Mesendoderm (in vitro differentiated cells): ENCODE data around the gene CANT1.

Experiments
- DNase-seq: peaks from one replicate; pipeline ENCODE4 v3.0.0; 2013
- H2AK5ac ChIP-seq: 2 replicates; pipeline ENCODE4 v1.6.1; 2013; ENCODE audit warnings: low read length, inconsistent platforms
- H2BK120ac ChIP-seq: 2 replicates; pipeline ENCODE4 v1.6.1; 2013; ENCODE audit warnings: low read depth, mild to moderate bottlenecking, low read length, moderate library complexity, mixed read lengths
- H2BK15ac ChIP-seq: replicated peaks from 2 replicates; pipeline ENCODE4 v1.6.1; 2013; ENCODE audit warnings: low read depth, mild to moderate bottlenecking, moderate library complexity
- H2BK5ac ChIP-seq: 2 replicates; pipeline ENCODE4 v1.6.1; 2013; ENCODE audit warnings: low read length, inconsistent platforms
- H3K18ac ChIP-seq: 2 replicates; pipeline ENCODE4 v1.6.1; 2013; ENCODE audit warnings: mild to moderate bottlenecking, low read length, mixed read lengths
- H3K23ac ChIP-seq: one replicate; pipeline ENCODE4 v1.6.1; 2013; ENCODE audit warnings: low read length
- H3K27ac ChIP-seq: 2 replicates; pipeline ENCODE4 v1.5.1; 2013; ENCODE audit warnings: low read depth, mild to moderate bottlenecking, inconsistent platforms, low read length, moderate library complexity
- H3K27me3 ChIP-seq: 2 replicates; pipeline ENCODE4 v1.6.1; 2013; ENCODE audit warnings: low read length, control low read depth, mild to moderate bottlenecking, inconsistent platforms; ENCODE audit not compliant: insufficient read depth, poor library complexity
- H3K36me3 ChIP-seq: 2 replicates; pipeline ENCODE4 v1.6.1; 2013; ENCODE audit warnings: low read length, inconsistent platforms; ENCODE audit not compliant: control insufficient read depth, insufficient read depth
- H3K4ac ChIP-seq: one replicate; pipeline ENCODE4 v1.6.1; 2013; ENCODE audit warnings: low read depth, mild to moderate bottlenecking, low read length, moderate library complexity
- H3K4me1 ChIP-seq: 2 replicates; pipeline ENCODE4 v1.6.1; 2013; ENCODE audit warnings: low read depth, low read length, inconsistent platforms; ENCODE audit not compliant: control insufficient read depth
- H3K4me2 ChIP-seq: 2 replicates; pipeline ENCODE4 v1.6.1; 2013; ENCODE audit warnings: low read length
- H3K4me3 ChIP-seq: 2 replicates; pipeline ENCODE4 v1.5.1; 2013; ENCODE audit warnings: mild to moderate bottlenecking, low read length
- H3K56ac ChIP-seq: one replicate; pipeline ENCODE4 v1.6.1; 2013; ENCODE audit warnings: low read length
- H3K79me1 ChIP-seq: 2 replicates; pipeline ENCODE4 v1.6.1; 2013; ENCODE audit warnings: low read length, inconsistent platforms
- H3K79me2 ChIP-seq: 2 replicates; pipeline ENCODE4 v1.6.1; 2013; ENCODE audit warnings: mild to moderate bottlenecking, low read length; ENCODE audit not compliant: control insufficient read depth, insufficient read depth
- H3K9ac ChIP-seq: 2 replicates; pipeline ENCODE4 v1.6.1; 2013; ENCODE audit warnings: low read length, inconsistent platforms
- H4K5ac ChIP-seq: one replicate; pipeline ENCODE4 v1.6.1; 2013; ENCODE audit warnings: low read length
- H4K8ac ChIP-seq: one replicate; pipeline ENCODE4 v1.6.1; 2013; ENCODE audit warnings: low read depth, mild to moderate bottlenecking, control low read depth, low read length, moderate library complexity
- WGBS: extraction: QIAGEN DNeasy Blood & Tissue Kit; methylation state at CpG from one replicate; pipeline ENCODE4 v1.1.7; 2013; ENCODE audit warnings: low lambda C conversion rate, missing lambda C conversion rate; ENCODE audit not compliant: insufficient coverage; ENCODE audit errors: extremely low coverage; 5-methylcytosine and 5-hydroxymethylcytosine counted together

The CANT1 gene

GRCh38 chr17:79011451-79012147, 2.0 kb upstream of the CANT1 start:
- Histone ChIP-seq H3K4ac (no peak overlapping the region), H3K36me3 (no peaks in the 10 kb centered on the region), H3K79me2 (peaks cover 11% of the 10 kb centered on the region), H3K4me1 (peaks cover 7% of the 10 kb centered on the region), H3K4me3 (no peak overlapping the region), H2BK5ac (no peak overlapping the region), H2BK120ac (no peak overlapping the region), H3K79me1 (peaks cover 21% of the 10 kb centered on the region), H3K56ac (no peak overlapping the region), H3K27ac (no peak overlapping the region), H3K9ac (no peak overlapping the region), H3K27me3 (no peaks in the 10 kb centered on the region), H3K4me2 (no peak overlapping the region), H4K8ac (no peak overlapping the region), H3K23ac (no peak overlapping the region), H3K18ac (no peak overlapping the region), H4K5ac (no peak overlapping the region), H2AK5ac (no peak overlapping the region), H2BK15ac (no peak overlapping the region)
- peak; percentile 88 for DNase-seq
- no CpG with 5 or more reads among the region's 5 CpGs for WGBS

DNA sequence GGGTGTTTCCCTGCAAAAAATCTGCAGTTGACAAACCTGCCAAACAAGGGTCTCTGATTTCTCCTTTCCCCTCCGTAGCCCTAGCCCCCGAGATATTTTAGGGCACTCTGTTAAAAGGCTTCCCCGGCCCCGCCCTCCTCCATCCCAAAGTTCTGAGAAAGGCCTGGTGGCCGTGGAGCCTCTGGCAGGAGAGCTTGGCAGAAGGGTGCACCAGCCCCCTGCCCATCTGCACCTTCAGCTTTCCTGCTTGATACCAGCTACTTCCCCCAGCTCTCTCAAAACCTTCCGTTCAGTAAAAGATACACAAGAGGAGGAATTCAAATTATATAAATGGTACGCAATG, 711 bp upstream of the CANT1 start:
- Histone ChIP-seq H3K4me1 (peaks cover 7% of the 10 kb centered on the region), H3K56ac (peak overlapping the region; percentile 94), H3K18ac (no peak overlapping the region), H2BK5ac (no peak overlapping the region), H3K4me3 (no peak overlapping the region), H2BK120ac (no peak overlapping the region), H2BK15ac (no peak overlapping the region), H3K79me2 (peaks cover 14% of the 10 kb centered on the region), H3K4ac (peak overlapping the region; percentile 22), H3K79me1 (peaks cover 27% of the 10 kb centered on the region), H2AK5ac (no peak overlapping the region), H3K4me2 (no peak overlapping the region), H3K36me3 (no peaks in the 10 kb centered on the region), H3K23ac (no peak overlapping the region), H4K5ac (no peak overlapping the region), H3K27ac (no peak overlapping the region), H3K27me3 (no peaks in the 10 kb centered on the region), H3K9ac (peak overlapping the region; percentile 79), H4K8ac (peak overlapping the region; percentile 14)
- WGBS, result no CpG with 5 or more reads among the region's 7 CpGs
- no peak for DNase-seq

DNA sequence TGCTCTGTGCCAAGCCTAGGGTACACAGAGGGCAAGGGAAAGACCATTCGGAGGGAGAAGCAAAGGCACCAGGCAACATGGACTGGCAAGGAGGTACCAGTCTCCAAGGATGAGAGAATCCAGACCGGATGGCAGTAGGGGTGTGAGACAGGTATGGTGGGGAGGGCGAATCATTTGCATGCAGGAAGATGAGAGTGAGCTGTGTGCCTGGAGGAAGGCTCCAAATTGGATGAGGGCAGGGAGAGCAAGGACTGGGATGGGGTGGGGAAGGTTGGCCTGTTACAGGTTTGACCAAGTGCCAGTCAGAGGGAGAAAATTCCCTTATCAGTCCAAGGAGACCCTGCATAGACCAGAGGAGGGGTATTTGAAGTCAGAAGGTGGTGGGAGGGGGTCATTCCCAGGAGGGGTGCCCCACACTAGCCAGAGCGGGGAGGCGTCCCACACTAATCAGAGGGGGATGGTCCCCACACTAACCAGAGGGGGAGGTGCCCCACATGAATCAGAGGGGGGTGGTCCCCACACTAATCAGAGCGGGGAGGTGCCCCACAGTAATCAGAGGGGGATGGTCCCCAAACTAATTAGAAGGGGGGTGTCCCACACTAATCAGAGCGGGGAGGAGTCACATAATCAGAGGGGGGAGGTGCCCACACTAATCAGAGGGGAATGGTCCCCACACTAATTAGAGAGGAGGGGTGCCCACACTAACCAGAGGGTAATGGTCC, 737 bp downstream of the CANT1 start:
- no peak overlapping the region for H3K27ac ChIP-seq

DNA sequence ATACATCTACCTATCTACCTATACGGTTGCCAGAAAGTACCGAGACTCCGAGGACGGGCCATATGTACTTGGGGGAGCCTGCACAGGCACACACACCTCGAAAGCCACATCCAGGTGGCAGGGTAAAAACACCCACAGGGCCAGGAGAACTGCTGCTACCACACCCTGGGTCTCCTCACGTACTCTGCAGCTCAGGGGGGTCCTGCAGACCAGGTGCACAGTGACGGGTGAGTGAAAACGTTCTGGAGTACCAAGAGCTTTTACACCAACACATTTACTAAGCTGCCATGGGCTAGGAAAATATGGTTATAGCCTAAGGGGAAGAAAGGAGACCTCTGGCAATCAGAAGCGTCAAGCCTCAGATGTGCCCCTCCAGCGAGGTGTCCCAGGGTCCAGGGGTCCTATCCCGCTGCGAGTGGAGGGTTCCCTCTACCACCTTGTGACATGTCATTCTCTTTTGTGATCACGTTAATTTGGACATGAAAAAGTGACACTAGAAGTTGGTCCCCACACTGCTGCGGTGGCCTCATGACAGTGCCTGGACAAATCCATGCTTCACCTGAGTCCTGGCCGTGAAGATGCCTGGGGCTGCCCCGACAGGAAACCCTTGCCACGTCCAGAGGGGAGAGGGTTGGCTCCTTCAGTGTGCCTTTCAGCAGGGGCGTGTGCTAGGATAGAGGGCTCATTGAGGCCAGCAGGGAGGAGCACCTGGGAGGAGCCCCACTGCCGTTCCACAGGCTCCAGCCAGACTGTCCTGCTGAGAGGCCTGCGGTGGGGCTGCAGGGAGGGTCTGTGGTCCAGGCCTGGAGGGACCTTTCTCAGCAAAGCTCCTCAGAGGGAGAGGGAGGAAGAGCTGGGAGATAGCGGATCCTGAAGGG, 1.8 kb downstream of the CANT1 start:
- Histone ChIP-seq H3K36me3 (no peaks in the 10 kb centered on the region), H3K18ac (no peak overlapping the region), H3K23ac (no peak overlapping the region), H3K79me2 (peaks cover 14% of the 10 kb centered on the region), H4K8ac (no peak overlapping the region), H3K27ac (no peak overlapping the region), H2BK15ac (no peak overlapping the region), H3K56ac (no peak overlapping the region), H3K4me2 (no peak overlapping the region), H2BK5ac (no peak overlapping the region), H3K9ac (no peak overlapping the region), H3K79me1 (peaks cover 29% of the 10 kb centered on the region), H2AK5ac (no peak overlapping the region), H2BK120ac (no peak overlapping the region), H3K4me3 (no peak overlapping the region), H4K5ac (no peak overlapping the region), H3K4me1 (peaks cover 7% of the 10 kb centered on the region), H3K4ac (no peak overlapping the region), H3K27me3 (no peaks in the 10 kb centered on the region)
- WGBS, result no CpG with 5 or more reads among the region's 21 CpGs
- no peak for DNase-seq

More for the DNA sequence above, 737 bp downstream of the CANT1 start:
- Histone ChIP-seq H4K5ac (no peak overlapping the region), H3K79me1 (peaks cover 29% of the 10 kb centered on the region), H3K4ac (peak overlapping the region; percentile 9), H3K36me3 (no peaks in the 10 kb centered on the region), H2BK120ac (no peak overlapping the region), H2BK15ac (no peak overlapping the region), H2BK5ac (no peak overlapping the region), H3K9ac (peak overlapping the region; percentile 97), H3K23ac (no peak overlapping the region), H3K18ac (peak overlapping the region; percentile 77), H3K4me3 (peak overlapping the region; percentile 96), H4K8ac (no peak overlapping the region), H2AK5ac (no peak overlapping the region), H3K56ac (peak overlapping the region; percentile 99), H3K4me1 (peaks cover 7% of the 10 kb centered on the region), H3K79me2 (peaks cover 14% of the 10 kb centered on the region), H3K27me3 (no peaks in the 10 kb centered on the region), H3K4me2 (peak overlapping the region; percentile 86)
- WGBS, result no CpG with 5 or more reads among the region's 7 CpGs
- no peak for DNase-seq

DNA sequence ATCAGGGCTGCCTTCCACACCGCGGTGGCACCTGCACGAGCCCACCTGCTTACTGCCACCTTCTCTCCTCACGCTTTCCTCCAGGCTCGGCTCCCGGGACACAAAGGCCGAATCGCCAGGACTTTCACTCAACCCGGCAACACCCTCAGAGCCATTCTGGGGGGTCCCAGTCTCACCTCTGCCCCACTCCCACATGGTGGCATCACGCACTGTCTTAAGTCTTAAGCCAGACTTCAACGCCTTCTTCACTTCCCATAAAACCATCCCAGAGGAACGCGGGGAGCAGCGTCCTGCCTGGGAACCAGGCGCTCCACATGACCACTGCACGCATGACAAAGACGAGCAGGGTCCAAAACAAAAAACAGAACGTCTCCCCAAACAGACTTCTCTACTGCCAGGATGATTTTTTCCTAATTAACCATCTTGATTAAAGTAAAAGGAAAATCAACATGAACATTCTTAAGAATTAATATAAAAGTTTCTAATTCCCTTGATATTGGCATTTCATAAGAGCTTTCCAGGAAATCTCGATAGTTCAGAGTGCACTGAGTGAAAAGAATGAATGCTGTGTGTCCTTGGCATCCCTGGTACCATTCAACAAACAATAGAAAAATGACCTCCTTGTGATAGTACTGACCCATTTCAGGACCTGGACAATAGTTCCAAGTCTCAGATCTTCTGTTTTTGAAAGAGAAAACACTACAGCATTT, 2.6 kb downstream of the CANT1 start:
- H3K9ac ChIP-seq, result no peak overlapping the region
- H3K79me1 ChIP-seq, result peaks cover 32% of the 10 kb centered on the region
- H2BK120ac ChIP-seq, result no peak overlapping the region
- H3K27me3 ChIP-seq, result no peaks in the 10 kb centered on the region
- H2BK15ac ChIP-seq, result no peak overlapping the region
- H3K4me3 ChIP-seq, result no peak overlapping the region
- H3K27ac ChIP-seq, result no peak overlapping the region
- no peak overlapping the region for H3K23ac ChIP-seq
- H3K56ac ChIP-seq, result no peak overlapping the region
- H4K8ac ChIP-seq, result no peak overlapping the region
- H2BK5ac ChIP-seq, result no peak overlapping the region
- H3K4me2 ChIP-seq, result no peak overlapping the region
- H3K36me3 ChIP-seq, result no peaks in the 10 kb centered on the region
- no peak overlapping the region for H4K5ac ChIP-seq
- H2AK5ac ChIP-seq, result no peak overlapping the region
- peaks cover 16% of the 10 kb centered on the region for H3K79me2 ChIP-seq
- no peak overlapping the region for H3K18ac ChIP-seq
- no peak for DNase-seq
- peaks cover 7% of the 10 kb centered on the region for H3K4me1 ChIP-seq
- no CpG with 5 or more reads among the region's 19 CpGs for WGBS
- no peak overlapping the region for H3K4ac ChIP-seq
